T-helper 2 cell (primary cell): ENCODE data around the gene SLC29A3.
A peak's percentile ranks its signal among the peaks of the same experiment; 100 is the strongest.
"Not testable (repeated sequence)": the region's sequence is repeated elsewhere in the genome, so short reads cannot be mapped to it uniquely, and the experiment has no call there.

ENCODE experiments used
- DNase-seq, 5 experiments: peaks; one replicate each; pipeline versions ENCODE4 v3.0.0 to v3.0.0-alpha.2; 2012 to 2022

The SLC29A3 gene

DNA sequence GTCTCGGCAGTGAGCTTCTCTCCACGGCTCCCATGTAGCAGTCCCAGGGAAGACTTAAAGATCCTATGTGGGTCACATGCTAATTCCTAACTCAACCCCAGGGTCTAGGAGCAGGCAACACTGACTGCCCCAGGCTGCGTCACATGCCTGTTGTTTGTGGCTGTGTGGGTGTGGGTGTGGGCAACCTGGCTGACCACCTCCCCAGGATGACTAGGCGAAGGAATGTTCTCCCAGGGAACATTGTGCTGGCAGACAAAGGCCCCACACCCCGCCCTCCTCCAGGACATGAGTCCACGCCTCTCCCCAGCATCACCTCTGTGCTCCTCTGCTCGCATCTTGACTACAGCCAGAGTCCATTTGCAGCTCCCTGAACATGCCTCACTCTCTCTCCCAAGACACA, 30.3 kb downstream of the SLC29A3 start:
- no peak for DNase-seq

DNA sequence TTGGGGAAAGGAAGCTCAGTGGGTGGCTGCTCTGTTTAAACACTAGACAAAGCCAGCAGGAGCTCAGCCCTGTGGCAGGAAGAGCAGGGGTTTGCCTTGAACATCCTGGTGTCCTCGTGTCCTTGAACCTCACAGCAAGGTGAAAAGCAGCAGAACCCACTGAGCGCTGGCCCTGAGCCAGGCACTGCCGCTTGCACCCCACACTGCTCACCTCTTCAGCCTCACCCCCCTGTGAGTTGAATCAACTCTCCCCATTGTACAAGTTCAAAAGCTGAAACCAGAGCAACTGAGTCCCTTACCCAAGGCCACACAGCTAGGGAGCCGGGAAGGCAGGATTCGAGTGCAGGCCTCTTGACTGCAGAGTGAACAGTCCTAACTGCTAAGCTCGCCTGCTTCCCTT, 32.0 kb downstream of the SLC29A3 start:
- no peak for DNase-seq

DNA sequence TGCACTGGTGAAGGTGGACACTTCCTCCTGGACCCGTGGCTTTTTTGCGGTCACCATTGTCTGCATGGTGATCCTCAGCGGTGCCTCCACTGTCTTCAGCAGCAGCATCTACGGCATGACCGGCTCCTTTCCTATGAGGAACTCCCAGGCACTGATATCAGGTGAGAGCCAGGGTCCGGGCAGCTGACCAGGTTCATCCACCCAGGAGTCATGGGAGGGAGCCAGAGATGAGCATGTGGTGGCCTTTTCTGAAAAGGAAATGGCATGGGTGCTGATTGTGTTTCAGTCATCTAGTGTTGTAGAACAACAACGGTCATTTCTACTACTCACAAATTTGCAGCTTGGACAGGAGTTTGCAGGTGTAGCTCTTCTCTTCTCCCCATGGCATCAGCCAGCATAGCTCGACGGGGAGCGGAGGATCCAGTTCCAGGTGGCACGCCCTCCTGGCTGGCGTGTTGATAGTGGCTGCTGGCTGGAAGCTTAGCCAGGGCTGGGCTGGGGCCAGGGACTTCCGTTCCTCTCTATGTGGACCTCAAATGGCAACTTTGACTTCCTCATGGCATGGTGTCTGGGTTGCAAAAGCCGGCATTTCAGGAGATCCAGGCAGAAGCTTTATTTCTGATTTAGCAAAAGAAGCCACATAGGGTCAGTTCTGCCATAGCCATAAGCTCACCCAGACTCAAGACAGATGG, 32.7 kb downstream of the SLC29A3 start:
- DNase-seq: no peak

GRCh38 chr10:71353639-71354038, 34.6 kb downstream of the SLC29A3 start:
- DNase-seq: no peak

- no peak for DNase-seq
These were observed 35.7 kb downstream of the SLC29A3 start for GRCh38 chr10:71354776-71355175.

- no peak for DNase-seq
These were observed 36.8 kb downstream of the SLC29A3 start for GRCh38 chr10:71355886-71356285.

DNA sequence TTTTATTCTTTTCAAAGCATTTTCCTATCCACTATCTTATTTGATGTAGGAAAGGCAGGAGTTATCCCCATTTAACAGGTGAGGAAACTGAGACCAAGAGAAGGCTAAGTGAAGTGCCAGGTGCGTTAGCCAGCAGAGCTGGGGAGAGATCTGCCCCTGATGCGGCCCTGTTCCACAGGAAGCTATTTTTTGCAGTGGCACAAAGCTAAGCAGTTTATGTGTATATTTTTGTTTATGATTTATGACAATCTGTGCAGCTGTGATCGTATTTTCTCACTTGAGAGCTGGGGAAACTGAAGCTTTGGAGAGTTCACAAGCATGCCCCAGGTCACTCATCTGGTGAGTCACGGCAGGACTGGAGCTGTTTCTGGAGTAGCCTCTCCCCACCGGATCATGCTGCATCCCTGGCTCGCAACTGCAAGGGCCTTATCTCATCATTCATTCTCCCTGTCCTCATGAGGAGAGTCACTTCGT, 38.8 kb downstream of the SLC29A3 start:
- no peak for DNase-seq

DNA sequence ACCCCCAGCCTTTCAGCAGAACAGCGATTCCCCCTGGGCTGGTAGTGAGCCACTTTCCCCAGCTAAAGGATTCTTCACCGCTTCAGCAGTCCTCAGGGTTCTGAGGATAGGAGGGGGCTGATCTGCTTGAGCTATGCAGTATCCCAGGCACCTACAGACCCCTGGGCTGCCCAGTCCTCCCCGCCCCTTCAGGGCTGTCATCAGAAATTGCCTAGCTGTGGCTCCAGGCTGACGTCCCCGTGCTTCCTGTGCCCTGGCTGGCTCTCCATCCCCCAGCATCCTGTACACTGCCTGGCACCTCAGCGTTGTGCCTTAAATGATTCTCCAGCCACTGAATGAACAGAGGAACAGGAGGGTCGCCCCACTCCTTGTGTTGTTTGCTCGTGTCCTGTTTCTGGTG, 39.2 kb downstream of the SLC29A3 start:
- DNase-seq: no peak

- DNase-seq: not testable (repeated sequence)
These were observed 39.8 kb downstream of the SLC29A3 start for GRCh38 chr10:71358906-71359305.

GRCh38 chr10:71359364-71360046, 40.4 kb downstream of the SLC29A3 start:
- no peak for DNase-seq

- no peak for DNase-seq
These were observed 41.7 kb downstream of the SLC29A3 start for GRCh38 chr10:71360735-71361134.

DNA sequence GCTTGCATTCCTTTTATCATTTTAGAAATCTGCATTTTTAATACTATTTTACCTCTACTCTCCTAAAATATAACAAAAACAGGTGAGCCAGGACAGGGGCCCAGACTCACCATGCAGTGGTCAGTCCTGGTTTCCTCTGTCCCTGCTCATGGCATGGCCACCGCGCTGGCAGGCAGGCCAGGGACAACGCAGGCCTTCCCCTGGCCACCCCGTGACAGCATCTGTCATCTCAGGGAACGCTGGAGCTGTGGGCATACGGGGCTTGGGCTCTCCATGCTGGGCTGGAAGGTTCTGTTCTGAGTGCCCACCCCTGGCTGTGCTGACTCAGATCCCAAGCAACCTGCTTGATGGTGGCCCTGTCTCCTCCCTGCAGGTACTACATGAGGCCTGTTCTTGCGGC, 42.5 kb downstream of the SLC29A3 start:
- no peak for DNase-seq

DNA sequence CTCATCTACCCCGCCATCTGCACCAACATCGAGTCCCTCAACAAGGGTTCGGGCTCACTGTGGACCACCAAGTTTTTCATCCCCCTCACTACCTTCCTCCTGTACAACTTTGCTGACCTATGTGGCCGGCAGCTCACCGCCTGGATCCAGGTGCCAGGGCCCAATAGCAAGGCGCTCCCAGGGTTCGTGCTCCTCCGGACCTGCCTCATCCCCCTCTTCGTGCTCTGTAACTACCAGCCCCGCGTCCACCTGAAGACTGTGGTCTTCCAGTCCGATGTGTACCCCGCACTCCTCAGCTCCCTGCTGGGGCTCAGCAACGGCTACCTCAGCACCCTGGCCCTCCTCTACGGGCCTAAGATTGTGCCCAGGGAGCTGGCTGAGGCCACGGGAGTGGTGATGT, 43.1 kb downstream of the SLC29A3 start:
- DNase-seq: no peak

DNA sequence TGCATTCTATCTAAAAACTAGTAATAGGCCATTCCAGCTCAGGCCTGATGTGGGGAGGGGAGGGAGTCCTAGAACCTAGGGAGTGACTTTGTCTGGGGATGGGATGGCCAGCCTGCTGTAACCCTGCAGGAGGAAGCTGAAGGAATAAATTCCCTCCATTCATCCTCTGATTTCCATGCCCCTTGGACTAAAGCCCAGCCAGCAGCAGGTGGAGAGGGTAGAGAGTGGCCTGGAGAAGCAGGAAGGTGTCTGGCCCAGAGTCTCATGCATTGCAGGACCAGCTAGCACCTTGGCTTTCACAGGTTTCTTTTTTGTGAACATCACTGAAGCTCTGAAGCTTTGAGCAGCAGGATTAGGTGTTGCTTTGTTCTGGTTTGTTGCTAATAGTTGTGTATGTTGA, 44.9 kb downstream of the SLC29A3 start:
- DNase-seq: no peak

- no peak for DNase-seq
These were observed 46.3 kb downstream of the SLC29A3 start for GRCh38 chr10:71365366-71365765.

DNA sequence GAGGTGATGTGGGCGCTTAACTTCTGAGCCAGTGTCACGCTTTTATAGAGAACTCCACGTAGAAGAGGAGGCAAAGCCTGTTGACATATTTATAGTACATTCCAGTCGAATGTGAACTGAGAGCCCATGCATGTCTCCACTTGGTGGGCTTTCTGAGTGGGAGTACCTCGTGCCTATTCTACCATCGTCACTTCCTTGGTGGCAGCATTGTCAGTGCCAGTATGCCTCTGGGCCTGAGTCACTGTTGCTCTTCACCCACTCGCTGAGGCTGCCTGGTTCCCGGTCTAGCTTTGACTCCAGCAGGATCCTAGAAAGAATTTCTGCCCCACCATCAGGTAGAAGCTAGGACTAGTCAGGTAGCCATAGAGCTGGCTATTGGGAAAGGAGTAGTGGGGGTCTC, 47.6 kb downstream of the SLC29A3 start:
- DNase-seq: no peak

GRCh38 chr10:71367271-71367670, 48.2 kb downstream of the SLC29A3 start:
- no peak for DNase-seq

GRCh38 chr10:71368176-71368575, 49.1 kb downstream of the SLC29A3 start:
- no peak for DNase-seq

GRCh38 chr10:71368643-71369042, 49.6 kb downstream of the SLC29A3 start:
- DNase-seq: peak in 1 of 5 experiments; percentile 7

DNA sequence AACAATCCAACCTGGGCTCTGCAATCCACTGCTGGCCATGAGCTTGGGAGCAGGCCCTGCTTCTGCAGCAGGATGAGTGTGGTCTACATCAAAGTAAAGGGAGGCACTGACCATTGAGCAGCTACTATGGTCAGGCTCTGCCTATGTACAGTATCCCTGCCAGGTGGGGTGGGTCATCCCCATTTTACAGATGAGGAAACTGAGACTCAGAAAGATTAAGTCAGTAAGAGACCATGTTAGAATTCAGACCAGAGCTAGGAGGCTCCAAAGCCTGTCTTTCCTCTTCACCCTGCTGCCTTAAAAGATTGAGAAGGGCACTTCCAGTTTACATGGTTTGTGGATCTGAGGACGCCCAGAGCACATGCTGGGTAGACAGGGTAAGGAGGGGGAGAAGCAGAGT, 50.5 kb downstream of the SLC29A3 start:
- DNase-seq: no peak

DNA sequence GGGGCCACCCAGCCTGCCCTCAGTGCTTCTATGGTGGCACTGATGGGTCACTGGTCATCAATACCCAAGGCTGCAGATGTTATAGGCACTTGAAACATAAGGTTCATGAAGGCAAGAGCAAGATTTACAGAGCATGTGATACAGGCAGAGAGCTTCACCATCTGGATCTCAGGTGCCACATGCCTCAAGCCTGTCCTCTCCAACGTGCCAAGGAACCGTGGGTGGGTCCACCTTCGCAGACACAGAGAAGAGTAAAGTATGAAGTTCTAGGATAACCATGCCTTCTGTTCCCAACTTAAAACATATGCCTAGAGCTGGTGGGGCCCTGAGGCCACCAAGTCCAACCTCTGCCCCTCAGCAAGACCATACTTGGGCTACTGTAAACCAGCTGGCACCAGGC, 51.0 kb downstream of the SLC29A3 start:
- no peak for DNase-seq

DNA sequence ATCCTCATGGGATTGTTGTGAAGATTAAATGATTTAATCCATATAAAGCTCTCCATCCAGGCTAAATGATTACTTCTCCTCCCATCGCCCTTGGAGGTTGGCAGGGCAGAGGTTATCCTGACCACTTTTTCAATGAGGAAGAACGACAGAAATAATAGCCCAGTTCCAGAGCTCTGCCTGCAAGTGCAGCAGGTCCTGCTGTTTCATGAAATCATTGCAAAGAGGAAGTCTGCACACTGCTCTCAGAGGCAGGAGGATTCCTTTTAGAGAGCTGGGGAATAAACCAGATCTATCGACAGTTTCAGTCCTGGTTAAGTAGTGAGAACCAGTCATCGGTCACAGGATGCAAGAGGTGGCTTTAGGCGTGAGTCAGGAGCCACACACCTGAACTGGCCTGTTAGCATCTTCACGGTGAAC, 52.7 kb downstream of the SLC29A3 start:
- no peak for DNase-seq

- no peak for DNase-seq
These were observed 53.9 kb downstream of the SLC29A3 start for GRCh38 chr10:71372882-71373495.
